Activated CD4-positive, alpha-beta T cell treated with anti-CD3 and anti-CD28 coated beads for 36 hours (primary cell): Measurements from ENCODE around the gene DIO1. TPM values are rescaled to one million over a fixed set of nuclear protein-coding genes. Genes with fewer than 3 reads are reported as not detected.
"Not testable (repeated sequence)": the region's sequence is repeated elsewhere in the genome, so short reads cannot be mapped to it uniquely, and the experiment has no call there.

Experiments used
- ATAC-seq: fragments of 200-7000 bp; cut with Tn5 transposase; one replicate; pipeline ENCODE4 v1.10.0; 2021; ENCODE audit warnings: mild to moderate bottlenecking, moderate library complexity
- CTCF ChIA-PET: fragments of 350-600 bp; sonication (Branson Sonifier 250); formaldehyde crosslinking; loops from one replicate; lab custom pipeline; 2021; ENCODE audit warnings: antibody characterized with exemption; lab: Charles Lee
- POLR2A ChIA-PET: fragments of 350-600 bp; sonication (Branson Sonifier 250); formaldehyde crosslinking; loops from one replicate; lab custom pipeline; 2021; ENCODE audit warnings: antibody characterized with exemption, inconsistent platforms; lab: Charles Lee
- DNase-seq: peaks from one replicate; pipeline ENCODE4 v3.0.0-alpha.2; 2020
- H3K27ac Mint-ChIP-seq: one replicate; pipeline ENCODE4 v1.8.0; 2021; ENCODE audit warnings: mixed read lengths
- H3K27me3 Mint-ChIP-seq: one replicate; pipeline ENCODE4 v1.8.0; 2021; ENCODE audit warnings: mixed read lengths
- H3K36me3 Mint-ChIP-seq: one replicate; pipeline ENCODE4 v1.8.0; 2021; ENCODE audit warnings: low read depth, mixed read lengths
- H3K4me1 Mint-ChIP-seq: one replicate; pipeline ENCODE4 v1.8.0; 2021; ENCODE audit warnings: mixed read lengths
- H3K4me3 Mint-ChIP-seq: one replicate; pipeline ENCODE4 v1.8.0; 2021; ENCODE audit warnings: mild to moderate bottlenecking, moderate library complexity, mixed read lengths
- H3K9me3 Mint-ChIP-seq: one replicate; pipeline ENCODE4 v1.8.0; 2021; ENCODE audit warnings: low read depth, mixed read lengths
- intact Hi-C, 2 experiments: fragments of 100-400 bp; cut with DNase I in 1 of 2; cut with micrococcal nuclease in 1 of 2; formaldehyde crosslinking; loops; one replicate each; pipeline versions ENCODE4 v1.14.2 to v1.15.1; 2022 to 2024; cut with DNase I, micrococcal nuclease
- total RNA-seq, 2 experiments: library from RNA; stranded (reverse); gene quantifications; one replicate each; pipeline ENCODE4 v1.2.3, GENCODE V29; 2021

DIO1 gene
- total RNA-seq, 2 experiments from 2014 or later, result not detected

- H3K27ac Mint-ChIP-seq, intact Hi-C loops, H3K27me3 Mint-ChIP-seq, H3K4me3 Mint-ChIP-seq, H3K9me3 Mint-ChIP-seq, DNase-seq, H3K4me1 Mint-ChIP-seq, POLR2A ChIA-PET, ATAC-seq: not testable (repeated sequence)
- CTCF ChIA-PET, result interaction anchor here (1.9 to 2.5 kb wide), 3 partner anchors 14 to 84 kb away, joined by 6 to 13 read pairs (median 7); no protein-coding TSS in a partner anchor
- peaks cover 19% of the 10 kb centered on the region for H3K36me3 Mint-ChIP-seq
These were observed 18.8 kb upstream of the DIO1 start for GRCh38 chr1:53875150-53875549.

DNA sequence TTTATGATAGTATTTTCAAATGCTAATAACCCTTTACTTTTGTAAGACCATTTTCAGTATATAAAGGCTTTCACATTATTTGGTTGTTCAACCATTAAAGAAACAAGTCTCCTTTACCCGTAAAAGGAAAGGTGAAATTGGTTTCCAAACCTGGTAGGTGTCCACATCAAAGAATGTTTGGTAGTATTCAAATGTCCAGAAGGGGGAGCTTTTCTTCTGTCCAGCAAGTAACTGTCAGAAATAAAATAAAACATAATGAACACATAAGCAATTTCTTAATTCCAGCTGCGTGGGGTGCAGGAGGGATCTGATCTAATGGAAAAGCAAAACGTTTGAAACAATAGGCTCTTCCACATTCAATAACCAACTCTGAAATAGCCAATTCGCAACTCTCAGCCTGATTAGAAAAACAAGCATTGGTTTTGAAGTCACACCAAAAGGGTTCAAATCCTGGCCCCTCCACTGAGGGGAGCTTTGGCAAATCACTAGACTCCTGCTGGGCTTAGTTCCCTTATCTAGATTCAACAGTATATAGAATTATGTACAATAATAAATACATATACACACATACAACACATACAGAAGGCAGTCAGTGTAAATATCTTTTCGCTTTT is 15.4 kb upstream of the DIO1 start:
- Mint-ChIP-seq H3K27me3 (no peaks in the 10 kb centered on the region), H3K27ac (no peak overlapping the region), H3K4me1 (peaks cover 4% of the 10 kb centered on the region), H3K36me3 (peaks cover 30% of the 10 kb centered on the region), H3K4me3 (no peak overlapping the region), H3K9me3 (peaks cover 3% of the 10 kb centered on the region)
- ATAC-seq, result peak; percentile 36
- ChIA-PET POLR2A (interaction anchor here (1.6 kb wide), 1 partner anchor 70 kb away, joined by 4 read pairs; no protein-coding TSS in a partner anchor), CTCF (interaction anchor here (0.6 to 4.1 kb wide), 28 partner anchors 14 to 208 kb away, joined by 3 to 35 read pairs (median 4); no protein-coding TSS in a partner anchor)
- no peak for DNase-seq
- intact Hi-C loops, result loop anchor here (1.0 to 2.0 kb wide), 3 partner anchors 70 to 81 kb away; no protein-coding TSS in a partner anchor

DNA sequence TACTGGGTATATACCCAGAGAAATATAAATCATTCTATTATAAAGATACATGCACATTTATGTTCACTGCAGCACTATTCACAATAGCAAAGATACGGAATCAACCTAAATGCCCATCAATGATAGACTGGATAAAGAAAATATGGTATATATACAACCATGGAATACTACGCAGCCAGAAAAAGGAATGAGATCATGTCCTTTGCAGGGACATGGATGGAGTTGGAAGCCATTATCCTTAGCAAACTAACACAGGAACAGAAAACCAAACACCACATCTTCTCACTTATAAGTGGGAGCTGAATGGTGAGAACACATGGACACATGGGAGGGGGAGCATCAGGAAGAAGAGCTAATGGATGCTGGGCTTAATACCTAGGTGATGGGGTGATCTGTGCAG is 12.1 kb upstream of the DIO1 start:
- H3K27me3 Mint-ChIP-seq, H3K4me3 Mint-ChIP-seq, POLR2A ChIA-PET, ATAC-seq, DNase-seq, H3K9me3 Mint-ChIP-seq, H3K27ac Mint-ChIP-seq: not testable (repeated sequence)
- CTCF ChIA-PET, result interaction anchor here (0.6 to 4.1 kb wide), 8 partner anchors 10 to 84 kb away, joined by 3 to 27 read pairs (median 4); partner anchors contain the start of genes IFT25 and LRRC42
- H3K4me1 Mint-ChIP-seq, result peaks cover 11% of the 10 kb centered on the region
- intact Hi-C loops, result loop anchor here in 1 of 2 experiments (10.0 kb wide), 1 partner anchor 913 kb away; no protein-coding TSS in a partner anchor
- peaks cover 27% of the 10 kb centered on the region for H3K36me3 Mint-ChIP-seq

DNA sequence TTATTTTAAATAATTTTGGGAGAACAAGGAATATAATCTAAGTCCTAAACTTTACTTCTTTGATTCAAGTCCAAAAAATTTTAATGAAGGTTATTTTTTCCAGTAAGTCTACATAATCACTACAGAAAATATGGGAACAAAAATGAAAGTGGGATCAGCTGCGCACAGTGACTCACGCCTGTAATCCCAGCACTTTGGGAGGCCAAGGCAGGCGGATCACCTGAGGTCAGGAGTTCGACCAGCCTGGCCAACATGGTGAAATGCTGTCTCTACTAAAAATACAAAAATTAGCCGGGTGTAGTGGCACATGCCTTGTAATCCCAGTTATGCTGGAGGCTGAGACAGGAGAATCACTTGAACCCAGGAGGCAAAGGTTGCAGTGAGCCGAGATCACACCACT is 10.4 kb upstream of the DIO1 start:
- CTCF ChIA-PET, result interaction anchor here (1.9 to 3.8 kb wide), 3 partner anchors 23 to 76 kb away, joined by 4 to 19 read pairs (median 8); partner anchors contain the start of genes IFT25 and LRRC42

GRCh38 chr1:53888681-53889080 is 5.3 kb upstream of the DIO1 start:
- peak overlapping the region; percentile 94 for H3K27ac Mint-ChIP-seq
- no peaks in the 10 kb centered on the region for H3K9me3 Mint-ChIP-seq
- H3K4me1 Mint-ChIP-seq, result peaks cover 41% of the 10 kb centered on the region
- H3K27me3 Mint-ChIP-seq, result no peaks in the 10 kb centered on the region
- POLR2A ChIA-PET, result no interaction called here
- no peak for DNase-seq
- H3K4me3 Mint-ChIP-seq, result peak overlapping the region; percentile 96
- intact Hi-C loops, result loop anchor here (1.0 to 10.0 kb wide), 5 partner anchors 50 to 906 kb away; partner anchors contain the start of genes NDC1 (in 2 of the 2), LRRC42 (in 1 of the 2), TCEANC2 (in 1 of the 2) and TMEM59 (in 1 of the 2)
- no peak for ATAC-seq
- CTCF ChIA-PET, result interaction anchor here (1.4 to 2.5 kb wide), 2 partner anchors 27 to 71 kb away, joined by 4 to 9 read pairs; no protein-coding TSS in a partner anchor
- H3K36me3 Mint-ChIP-seq, result peaks cover 10% of the 10 kb centered on the region

More for the DNA sequence above, 10.4 kb upstream of the DIO1 start:
- Mint-ChIP-seq H3K4me1 (peaks cover 22% of the 10 kb centered on the region), H3K36me3 (peaks cover 32% of the 10 kb centered on the region)
- DNase-seq, POLR2A ChIA-PET, ATAC-seq, H3K27me3 Mint-ChIP-seq, H3K4me3 Mint-ChIP-seq, H3K27ac Mint-ChIP-seq, H3K9me3 Mint-ChIP-seq: not testable (repeated sequence)
- intact Hi-C loops, result loop anchor here in 1 of 2 experiments (10.0 kb wide), 1 partner anchor 911 kb away; no protein-coding TSS in a partner anchor

- Mint-ChIP-seq H3K36me3 (peaks cover 10% of the 10 kb centered on the region), H3K27me3 (no peaks in the 10 kb centered on the region), H3K27ac (peak within 1 kb of the TSS; percentile 94), H3K4me3 (peak within 1 kb of the TSS; percentile 96), H3K9me3 (no peaks in the 10 kb centered on the region), H3K4me1 (peaks cover 38% of the 10 kb centered on the region)
- POLR2A ChIA-PET, result interaction anchor here (0.5 to 2.2 kb wide), 4 partner anchors 46 to 163 kb away, joined by 3 to 16 read pairs (median 4); partner anchors contain the start of genes IFT25, LRRC42 and TMEM59
- ATAC-seq (peak; percentile 90), DNase-seq (peak; percentile 93)
- intact Hi-C loops, result loop anchor here (1.0 to 10.0 kb wide), 9 partner anchors 30 to 997 kb away; partner anchors contain the start of genes LRRC42 (in 2 of the 2), NDC1 (in 2 of the 2), TCEANC2 (in 2 of the 2) and TMEM59 (in 2 of the 2)
- CTCF ChIA-PET, result interaction anchor here (0.7 to 2.5 kb wide), 4 partner anchors 27 to 70 kb away, joined by 3 to 9 read pairs (median 4); no protein-coding TSS in a partner anchor
These were observed 4.4 kb upstream of the DIO1 start, which contains the start of gene YIPF1 for GRCh38 chr1:53889304-53890298. Gene YIPF1 (minus strand): TSS chr1:53889797. CDS start chr1:53888937, 860 bp downstream.

GRCh38 chr1:53890522-53890941 is 3.5 kb upstream of the DIO1 start:
- DNase-seq, result peak; percentile 54
- peaks cover 3% of the 10 kb centered on the region for H3K27me3 Mint-ChIP-seq
- peak overlapping the region; percentile 96 for H3K4me3 Mint-ChIP-seq
- CTCF ChIA-PET, result interaction anchor here (0.7 to 2.5 kb wide), 5 partner anchors 23 to 69 kb away, joined by 3 to 9 read pairs (median 3); no protein-coding TSS in a partner anchor
- intact Hi-C loops, result loop anchor here (1.0 to 2.0 kb wide), 5 partner anchors 29 to 996 kb away; partner anchors contain the start of genes DHCR24 (in 1 of the 2), LRRC42 (in 1 of the 2), TCEANC2 (in 1 of the 2) and TMEM59 (in 1 of the 2)
- peaks cover 34% of the 10 kb centered on the region for H3K4me1 Mint-ChIP-seq
- no peaks in the 10 kb centered on the region for H3K9me3 Mint-ChIP-seq
- ATAC-seq, result peak; percentile 43
- POLR2A ChIA-PET, result interaction anchor here (1.0 to 2.2 kb wide), 2 partner anchors 55 to 162 kb away, joined by 3 to 16 read pairs; partner anchors contain the start of genes IFT25, LRRC42 and TMEM59
- H3K27ac Mint-ChIP-seq, result peak overlapping the region; percentile 94
- H3K36me3 Mint-ChIP-seq, result peaks cover 10% of the 10 kb centered on the region

DNA sequence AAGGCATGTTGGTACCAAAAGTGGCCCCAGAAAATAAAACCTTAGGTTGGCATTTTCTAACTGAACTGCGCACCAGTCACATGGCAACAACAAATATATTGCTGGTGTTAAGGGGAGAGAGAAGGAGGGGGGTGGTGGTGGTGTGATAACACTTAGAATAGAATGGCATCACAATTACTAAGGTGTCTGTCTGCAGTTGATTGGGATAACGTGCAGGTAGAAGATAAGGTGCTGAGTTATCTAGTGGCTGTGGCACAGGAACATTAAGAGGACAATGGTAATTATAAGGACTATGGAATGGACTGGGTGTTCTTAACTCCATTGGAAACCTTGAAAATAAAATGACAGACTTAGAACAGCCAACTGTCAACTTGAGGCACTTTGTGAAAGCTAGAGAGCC is 3.0 kb upstream of the DIO1 start:
- CTCF ChIA-PET, result interaction anchor here (0.8 to 2.5 kb wide), 4 partner anchors 23 to 69 kb away, joined by 3 to 9 read pairs (median 4); no protein-coding TSS in a partner anchor

GRCh38 chr1:53891678-53892077 is 2.3 kb upstream of the DIO1 start:
- ChIA-PET CTCF (interaction anchor here (1.0 kb wide), 1 partner anchor 32 kb away, joined by 3 read pairs; no protein-coding TSS in a partner anchor), POLR2A (no interaction called here)
- H3K27me3 Mint-ChIP-seq, result peaks cover 6% of the 10 kb centered on the region
- H3K9me3 Mint-ChIP-seq, result no peaks in the 10 kb centered on the region
- ATAC-seq (no peak), DNase-seq (no peak)
- intact Hi-C loops, result loop anchor here (2.0 kb wide), 3 partner anchors 161 to 995 kb away; partner anchors contain the start of genes DHCR24 (in 1 of the 2), TCEANC2 (in 1 of the 2) and TMEM59 (in 1 of the 2)
- peaks cover 34% of the 10 kb centered on the region for H3K4me1 Mint-ChIP-seq
- H3K27ac Mint-ChIP-seq, result no peak overlapping the region
- H3K36me3 Mint-ChIP-seq, result peaks cover 8% of the 10 kb centered on the region
- no peak overlapping the region for H3K4me3 Mint-ChIP-seq

More for the DNA sequence above, 3.0 kb upstream of the DIO1 start:
- no peaks in the 10 kb centered on the region for H3K9me3 Mint-ChIP-seq
- peaks cover 34% of the 10 kb centered on the region for H3K4me1 Mint-ChIP-seq
- peak overlapping the region; percentile 94 for H3K27ac Mint-ChIP-seq
- no peak for DNase-seq
- intact Hi-C loops, result loop anchor here (2.0 kb wide), 3 partner anchors 162 to 996 kb away; partner anchors contain the start of genes DHCR24 (in 1 of the 2), TCEANC2 (in 1 of the 2) and TMEM59 (in 1 of the 2)
- POLR2A ChIA-PET, result interaction anchor here (2.2 kb wide), 1 partner anchor 55 kb away, joined by 16 read pairs; the partner anchor contains the start of genes IFT25 and LRRC42
- no peak overlapping the region for H3K4me3 Mint-ChIP-seq
- H3K36me3 Mint-ChIP-seq, result peaks cover 8% of the 10 kb centered on the region
- peaks cover 6% of the 10 kb centered on the region for H3K27me3 Mint-ChIP-seq
- no peak for ATAC-seq
